SIG-M5 (cell line): ENCODE results near the gene CHD9NB.

ENCODE experiments used
- DNase-seq: peaks from one replicate; lab custom pipeline; 2025; lab: John Stamatoyannopoulos, UW

Gene CHD9NB

DNA sequence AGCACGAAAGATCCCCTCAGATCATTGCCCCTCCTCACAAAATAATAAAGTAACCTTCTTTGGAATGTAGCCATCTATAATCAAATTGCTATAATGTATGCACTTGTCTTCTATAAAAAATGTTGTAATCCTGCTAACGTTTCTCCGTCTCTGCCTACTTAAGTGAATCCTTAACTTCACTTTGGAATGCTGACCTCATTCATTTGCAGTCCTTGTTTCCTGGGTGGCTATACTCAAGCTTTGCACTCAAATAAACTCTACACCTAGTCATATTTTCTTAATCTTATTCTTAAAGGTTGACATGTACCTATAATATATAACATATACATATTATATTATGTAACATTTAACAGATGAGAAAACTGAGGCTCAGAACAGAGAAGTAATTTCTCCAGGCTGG is 22.7 kb downstream of the CHD9NB start:
- no peak for DNase-seq

DNA sequence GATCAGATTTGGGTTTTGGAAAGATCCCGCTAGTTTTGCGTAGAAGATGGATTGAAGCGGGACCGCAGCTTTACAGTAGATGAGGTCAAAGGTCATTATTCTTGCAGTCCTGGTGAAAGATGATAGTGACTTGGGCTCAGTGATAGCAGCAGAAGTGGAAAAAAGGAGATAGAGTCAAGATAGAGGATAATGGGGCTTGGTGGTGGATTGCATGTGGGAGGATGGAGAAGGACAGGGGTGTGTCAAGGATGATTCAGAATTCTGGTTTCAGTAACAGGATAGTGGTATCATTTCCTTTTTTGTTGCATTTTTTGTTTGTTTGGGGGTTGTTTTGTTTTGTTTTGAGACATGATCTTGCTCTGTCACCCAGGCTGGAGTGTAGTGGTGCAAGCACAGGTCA is 28.7 kb downstream of the CHD9NB start:
- no peak for DNase-seq

DNA sequence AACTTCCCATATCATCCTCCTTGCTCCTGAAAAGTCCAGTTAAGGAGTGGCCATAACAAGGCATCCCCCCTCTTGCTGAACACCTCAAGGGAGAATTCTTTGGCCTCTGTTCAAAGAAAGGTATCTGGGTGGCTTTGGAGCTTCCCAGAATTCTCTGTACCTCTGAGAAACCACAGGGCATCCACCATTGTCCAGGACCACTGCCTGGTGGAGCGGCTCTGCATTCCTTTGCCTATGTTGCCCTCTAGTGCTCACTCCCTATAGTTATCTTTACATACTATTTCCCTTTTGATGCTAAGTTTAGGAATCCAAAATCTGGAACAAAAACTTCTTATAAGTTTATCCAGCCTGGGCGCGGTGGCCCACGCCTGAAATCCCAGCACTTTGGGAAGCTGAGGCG is 30.3 kb downstream of the CHD9NB start:
- DNase-seq: no peak

DNA sequence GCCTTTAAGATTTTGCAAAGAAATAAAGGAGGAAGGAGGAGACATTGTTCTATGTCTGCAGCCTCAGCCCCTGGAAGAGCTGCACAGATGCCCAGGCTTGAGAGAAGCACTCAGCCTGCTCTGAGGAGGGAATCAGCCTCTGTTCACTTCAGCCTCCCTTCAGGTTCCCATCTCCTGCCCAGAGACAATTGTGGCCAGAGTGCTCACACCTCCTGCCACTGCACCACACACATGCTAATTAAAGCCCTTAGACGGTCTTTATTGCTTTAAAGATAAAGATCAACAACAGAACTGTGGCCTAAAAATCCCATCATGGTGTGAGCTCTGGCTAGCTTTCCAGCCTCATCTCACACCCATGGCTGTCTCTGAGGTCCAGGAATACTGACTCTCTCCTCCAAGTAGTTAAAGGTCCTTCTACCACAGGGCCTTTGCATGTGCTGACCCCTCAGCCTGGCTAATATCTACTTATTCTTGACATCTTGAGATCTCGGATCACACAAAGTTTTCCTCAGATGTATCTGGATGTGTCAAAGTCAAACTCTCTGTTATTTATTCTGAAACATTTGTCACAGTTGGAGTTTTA is 33.8 kb downstream of the CHD9NB start:
- no peak for DNase-seq

DNA sequence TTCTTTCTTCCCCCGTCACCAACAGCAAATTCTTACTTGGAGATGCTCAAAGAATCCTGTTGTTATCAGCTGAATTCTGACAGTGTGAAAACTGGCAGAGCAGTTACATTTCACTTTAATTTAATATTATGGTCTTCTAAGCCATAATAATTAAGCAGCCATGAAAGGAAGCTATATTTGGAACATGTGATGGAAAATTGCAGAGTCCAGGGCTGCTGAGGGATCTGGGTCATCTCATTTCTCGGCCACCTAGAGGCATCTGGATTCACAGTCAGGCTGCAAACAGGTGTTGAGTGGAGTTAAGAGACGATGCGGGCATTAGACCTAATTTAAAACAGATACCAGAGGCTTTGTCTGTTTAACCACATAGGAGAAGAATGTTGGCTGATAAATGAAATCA is 38.4 kb downstream of the CHD9NB start:
- DNase-seq: no peak

DNA sequence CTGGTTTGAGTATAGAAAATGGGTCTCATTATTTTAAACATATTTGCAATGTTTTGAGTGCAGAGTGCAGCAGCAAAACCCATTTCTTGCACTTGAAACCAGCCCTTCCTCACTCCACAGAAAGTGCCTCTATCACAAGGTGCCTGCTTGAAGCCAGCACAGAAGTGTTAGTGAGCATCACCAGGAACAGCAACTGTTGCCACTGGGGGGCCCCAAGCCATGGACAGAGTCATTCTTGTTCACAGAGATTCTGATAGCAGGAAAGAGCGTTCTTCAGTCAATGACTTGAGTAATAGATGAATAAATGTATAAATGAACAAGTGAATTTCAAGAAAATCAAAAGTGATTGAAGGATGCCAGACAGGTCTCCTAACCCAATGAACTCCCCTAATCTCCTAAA is 45.6 kb downstream of the CHD9NB start:
- no peak for DNase-seq

DNA sequence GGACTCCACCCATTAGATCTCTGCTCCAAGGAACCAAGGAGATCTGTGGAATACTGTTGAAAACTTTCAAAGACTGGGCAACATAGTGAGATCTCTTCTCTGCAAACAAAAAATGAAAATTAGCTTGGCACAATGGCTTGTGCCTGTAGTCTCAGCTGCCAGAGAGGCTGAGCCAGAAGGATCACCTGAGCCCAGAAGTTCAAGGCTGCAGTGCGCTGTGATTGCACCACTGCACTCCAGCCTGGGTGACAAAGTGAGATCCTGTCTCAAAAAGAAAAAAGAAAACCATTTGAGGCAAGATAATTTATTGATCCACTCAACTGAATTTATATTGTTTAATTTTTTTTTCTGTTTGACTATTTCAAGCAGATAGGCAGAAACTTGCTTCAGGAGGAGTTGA is 54.8 kb downstream of the CHD9NB start:
- no peak for DNase-seq

DNA sequence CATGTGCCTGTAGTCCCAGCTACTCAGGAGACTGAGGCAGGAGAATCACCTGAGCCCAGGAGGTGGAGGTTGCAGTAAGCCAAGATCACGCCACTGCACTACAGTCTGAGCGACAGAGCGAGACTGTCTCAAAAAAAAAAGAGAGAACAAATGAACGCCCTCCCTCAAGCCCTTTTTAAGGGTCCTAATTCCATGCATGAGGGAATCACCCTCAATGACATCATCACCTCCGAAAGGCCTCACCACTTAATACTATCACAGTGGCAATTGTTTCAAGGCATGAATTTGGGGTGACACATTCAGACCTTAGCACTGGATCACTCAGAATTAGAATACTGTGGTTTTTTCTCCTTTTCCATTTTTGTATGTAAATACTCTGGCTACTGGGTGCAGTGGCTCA is 57.8 kb downstream of the CHD9NB start:
- DNase-seq: no peak

DNA sequence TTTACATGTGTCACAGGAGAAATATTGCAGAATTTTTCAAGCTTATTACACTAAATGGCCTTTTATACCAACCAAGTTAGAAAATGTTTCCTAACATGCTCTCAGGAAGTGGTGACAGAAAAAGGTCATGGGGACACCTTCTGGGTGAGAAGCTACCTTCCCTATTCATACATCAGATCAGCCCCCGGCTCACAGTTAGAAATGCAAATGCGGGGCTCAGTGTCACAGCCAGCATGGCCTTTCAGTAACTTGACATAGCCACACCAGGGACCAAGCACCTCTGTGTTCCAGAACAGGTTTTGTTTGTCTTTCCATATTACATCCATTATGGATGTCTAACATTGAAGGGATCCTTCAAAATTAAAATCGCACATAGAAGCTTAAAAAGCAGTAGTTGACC is 59.5 kb downstream of the CHD9NB start:
- no peak for DNase-seq

DNA sequence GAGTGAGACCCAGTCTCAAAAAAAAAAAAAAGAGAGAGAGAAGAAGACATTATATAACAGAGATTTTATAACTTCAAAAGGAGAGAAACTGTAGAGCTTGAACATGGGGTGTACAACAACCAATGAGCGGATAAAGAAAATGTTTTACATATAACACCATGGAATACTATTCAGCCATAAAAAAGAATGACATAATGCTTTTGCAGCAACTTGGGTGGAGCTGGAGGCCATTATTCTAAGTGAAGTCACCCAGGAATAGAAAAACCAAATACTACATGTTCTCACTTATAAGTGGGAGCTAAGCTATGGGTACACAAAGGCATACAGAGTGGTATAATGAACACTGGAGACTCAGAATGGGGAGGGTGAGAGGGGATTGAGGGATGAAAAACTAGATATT is 61.1 kb downstream of the CHD9NB start:
- no peak for DNase-seq
